Esophagus (tissue), 2 donors: ENCODE measurements around the gene ACVR1B. TPM values are rescaled to one million over a fixed set of nuclear protein-coding genes. Genes with fewer than 3 reads are reported as not detected.
"Not testable (repeated sequence)": the region's sequence is repeated elsewhere in the genome, so short reads cannot be mapped to it uniquely, and the experiment has no call there.

Experiments
- H3K27ac ChIP-seq, 2 donors: one replicate each; pipeline ENCODE4 v1.5.1; 2013; ENCODE audit warnings: low read depth in 2 of 2, mild to moderate bottlenecking in 2 of 2, inconsistent platforms in 1 of 2, low read length in 1 of 2, moderate library complexity in 1 of 2
- H3K27me3 ChIP-seq, 2 donors: one replicate each; pipeline ENCODE4 v1.6.1; 2013; ENCODE audit warnings: low read length in 2 of 2, control low read depth in 1 of 2, mild to moderate bottlenecking in 1 of 2; ENCODE audit not compliant: insufficient read depth in 2 of 2, control insufficient read depth in 1 of 2
- H3K36me3 ChIP-seq, 2 donors: one replicate each; pipeline ENCODE4 v1.6.1; 2013; ENCODE audit warnings: low read length in 1 of 2; ENCODE audit not compliant: control insufficient read depth in 2 of 2, insufficient read depth in 2 of 2
- H3K4me1 ChIP-seq, 2 donors: one replicate each; pipeline ENCODE4 v1.6.1; 2013; ENCODE audit warnings: low read length in 1 of 2; ENCODE audit not compliant: control insufficient read depth in 2 of 2, insufficient read depth in 2 of 2
- H3K4me3 ChIP-seq, 2 donors: one replicate each; pipeline ENCODE4 v1.5.1; 2013; ENCODE audit warnings: low read length in 2 of 2, mild to moderate bottlenecking in 2 of 2, low read depth in 1 of 2, moderate library complexity in 1 of 2
- H3K9me3 ChIP-seq, 2 donors: one replicate each; pipeline ENCODE4 v1.6.1; 2013; ENCODE audit warnings: mild to moderate bottlenecking in 2 of 2, low read depth in 1 of 2, low read length in 1 of 2, moderate library complexity in 1 of 2; ENCODE audit not compliant: control insufficient read depth in 2 of 2, insufficient read depth in 1 of 2
- WGBS, 2 donors: extraction: QIAGEN DNeasy Blood & Tissue Kit; methylation state at CpG; one replicate each; pipeline ENCODE4 v1.1.7; 2013; 5-methylcytosine and 5-hydroxymethylcytosine counted together
- polyA plus RNA-seq, 2 donors: library from polyadenylated mRNA; stranded (reverse); fragments of 200-250 nt; gene quantifications; one replicate each; pipeline ENCODE4 v1.2.3, GENCODE V29; 2013
- donor health status: healthy with polysubstance abuse.
- donor health status: Bipolar disorder and iron deficiency.

Gene ACVR1B
- polyA plus RNA-seq, 2 donors: 11.6 to 12.4 TPM

- Histone ChIP-seq H3K27me3 (no peaks in the 10 kb centered on the region), H3K4me3 (no peak overlapping the region), H3K27ac (no peak overlapping the region), H3K4me1 (peaks cover 0 to 14% of the 10 kb centered on the region in 2 donors), H3K36me3 (peaks cover 12 to 18% of the 10 kb centered on the region in 2 donors), H3K9me3 (no peaks in the 10 kb centered on the region)
- WGBS, 2 donors: 56 to 59% methylated on average over 4 of the region's 4 CpGs
Measured at GRCh38 chr12:51973560-51973959, 22.1 kb downstream of the ACVR1B start.

- WGBS, 2 donors: 51 to 66% methylated on average over 2 of the region's 2 CpGs
- Histone ChIP-seq H3K27me3 (no peaks in the 10 kb centered on the region), H3K4me1 (peaks cover 0 to 14% of the 10 kb centered on the region in 2 donors), H3K9me3 (no peaks in the 10 kb centered on the region), H3K4me3 (no peak overlapping the region), H3K27ac (no peak overlapping the region), H3K36me3 (peaks cover 13 to 18% of the 10 kb centered on the region in 2 donors)
Measured at GRCh38 chr12:51974646-51975045, 23.1 kb downstream of the ACVR1B start.

DNA sequence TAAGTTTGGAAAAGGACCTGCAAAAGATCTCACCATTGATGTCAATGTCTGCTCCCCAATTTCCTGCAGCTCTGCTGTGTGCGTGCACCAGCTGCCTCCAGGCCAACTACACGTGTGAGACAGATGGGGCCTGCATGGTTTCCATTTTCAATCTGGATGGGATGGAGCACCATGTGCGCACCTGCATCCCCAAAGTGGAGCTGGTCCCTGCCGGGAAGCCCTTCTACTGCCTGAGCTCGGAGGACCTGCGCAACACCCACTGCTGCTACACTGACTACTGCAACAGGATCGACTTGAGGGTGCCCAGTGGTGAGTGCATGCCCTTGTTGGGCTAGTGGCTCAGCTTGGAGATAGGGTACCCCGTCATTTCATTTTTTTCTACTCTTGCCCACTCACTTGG, 23.7 kb downstream of the ACVR1B start:
- Histone ChIP-seq H3K27ac (no peak overlapping the region), H3K4me3 (no peak overlapping the region), H3K9me3 (no peaks in the 10 kb centered on the region), H3K27me3 (no peaks in the 10 kb centered on the region), H3K4me1 (peaks cover 0 to 14% of the 10 kb centered on the region in 2 donors), H3K36me3 (peaks cover 15 to 18% of the 10 kb centered on the region in 2 donors)
- WGBS, 2 donors: 87 to 91% methylated on average over 8 of the region's 8 CpGs

DNA sequence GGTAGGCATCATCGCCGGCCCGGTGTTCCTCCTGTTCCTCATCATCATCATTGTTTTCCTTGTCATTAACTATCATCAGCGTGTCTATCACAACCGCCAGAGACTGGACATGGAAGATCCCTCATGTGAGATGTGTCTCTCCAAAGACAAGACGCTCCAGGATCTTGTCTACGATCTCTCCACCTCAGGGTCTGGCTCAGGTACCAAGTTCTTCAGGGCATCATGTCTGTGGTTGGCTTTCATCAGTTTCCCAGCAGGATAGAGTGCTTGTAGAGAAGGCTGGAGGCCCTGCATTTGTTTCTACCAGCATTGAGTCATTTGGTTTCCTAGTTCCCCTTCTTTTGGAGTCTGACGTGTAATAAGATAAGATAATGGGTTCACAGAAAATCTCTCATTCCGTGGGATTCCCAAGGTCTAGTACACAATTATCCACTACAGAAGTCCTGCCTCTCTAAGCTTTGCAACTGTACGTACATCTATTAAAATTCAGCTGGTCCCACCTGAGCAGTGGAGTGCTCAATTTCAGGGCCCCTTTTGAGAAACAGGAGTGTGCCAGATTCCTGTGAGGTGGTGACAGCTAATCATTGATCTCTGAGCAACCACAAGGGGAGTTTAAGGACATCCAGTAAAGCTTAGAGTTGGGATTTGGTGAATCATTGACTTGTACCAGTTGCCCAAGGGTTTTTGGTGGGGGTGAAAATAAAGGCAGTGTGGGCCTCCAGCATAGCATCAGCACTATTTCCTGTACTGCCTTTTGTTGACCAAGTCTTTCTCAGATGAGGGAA, 25.1 kb downstream of the ACVR1B start:
- no peak overlapping the region for H3K27ac ChIP-seq

GRCh38 chr12:51977320-51977753, 25.8 kb downstream of the ACVR1B start:
- Histone ChIP-seq H3K27ac (no peak overlapping the region), H3K36me3 (peaks cover 27 to 29% of the 10 kb centered on the region in 2 donors), H3K27me3 (no peaks in the 10 kb centered on the region), H3K4me3 (no peak overlapping the region), H3K9me3 (peaks cover 0 to under 1% of the 10 kb centered on the region in 2 donors), H3K4me1 (peaks cover 0 to 10% of the 10 kb centered on the region in 2 donors)
- 94 to 98% methylated on average over 8 of the region's 8 CpGs for WGBS, 2 donors

More for the DNA sequence above, 25.1 kb downstream of the ACVR1B start:
- H3K9me3 ChIP-seq: no peaks in the 10 kb centered on the region
- peaks cover 0 to 11% of the 10 kb centered on the region in 2 donors for H3K4me1 ChIP-seq
- no peaks in the 10 kb centered on the region for H3K27me3 ChIP-seq
- no peak overlapping the region for H3K4me3 ChIP-seq
- WGBS, 2 donors: 84 to 91% methylated on average over 10 of the region's 10 CpGs
- peaks cover 19 to 25% of the 10 kb centered on the region in 2 donors for H3K36me3 ChIP-seq

GRCh38 chr12:51979306-51979705, 27.8 kb downstream of the ACVR1B start:
- WGBS, 2 donors: 90 to 95% methylated on average over 5 of the region's 5 CpGs
- not testable (repeated sequence) for H3K4me3 ChIP-seq, H3K27me3 ChIP-seq, H3K27ac ChIP-seq, H3K4me1 ChIP-seq, H3K9me3 ChIP-seq
- H3K36me3 ChIP-seq: peaks cover 35 to 39% of the 10 kb centered on the region in 2 donors

GRCh38 chr12:51980051-51980808, 28.7 kb downstream of the ACVR1B start:
- Histone ChIP-seq H3K4me3 (no peak overlapping the region), H3K36me3 (peaks cover 42% of the 10 kb centered on the region in 2 donors), H3K4me1 (peaks cover 0 to under 1% of the 10 kb centered on the region in 2 donors), H3K27me3 (no peaks in the 10 kb centered on the region), H3K9me3 (peaks cover 0 to 2% of the 10 kb centered on the region in 2 donors), H3K27ac (no peak overlapping the region)
- 33 to 40% methylated on average over 7 of the region's 7 CpGs for WGBS, 2 donors

GRCh38 chr12:51980809-51981127, 29.3 kb downstream of the ACVR1B start:
- peaks cover 40 to 41% of the 10 kb centered on the region in 2 donors for H3K36me3 ChIP-seq
- 86 to 87% methylated on average over 10 of the region's 10 CpGs for WGBS, 2 donors

GRCh38 chr12:51984657-51985056, 33.2 kb downstream of the ACVR1B start:
- Histone ChIP-seq H3K27me3 (no peaks in the 10 kb centered on the region), H3K36me3 (peaks cover 33 to 34% of the 10 kb centered on the region in 2 donors), H3K27ac (no peak overlapping the region), H3K4me3 (no peak overlapping the region), H3K9me3 (peaks cover 0 to 2% of the 10 kb centered on the region in 2 donors), H3K4me1 (no peaks in the 10 kb centered on the region)
- WGBS, 2 donors: 72 to 82% methylated on average over 6 of the region's 6 CpGs

More at GRCh38 chr12:51980809-51981127, 29.3 kb downstream of the ACVR1B start:
- no peak overlapping the region for H3K27ac ChIP-seq
- no peaks in the 10 kb centered on the region for H3K4me1 ChIP-seq
- H3K9me3 ChIP-seq: peaks cover 0 to 2% of the 10 kb centered on the region in 2 donors
- H3K27me3 ChIP-seq: no peaks in the 10 kb centered on the region
- no peak overlapping the region for H3K4me3 ChIP-seq
